CD4-positive, alpha-beta T cell treated with Interleukin-15 for 4 hours (primary cell): Measurements from ENCODE around the gene MSI2.

Source experiments
- DNase-seq: peaks from one replicate; pipeline ENCODE4 v3.0.0-alpha.2; 2020; ENCODE audit warnings: low spot score

MSI2 gene

DNA sequence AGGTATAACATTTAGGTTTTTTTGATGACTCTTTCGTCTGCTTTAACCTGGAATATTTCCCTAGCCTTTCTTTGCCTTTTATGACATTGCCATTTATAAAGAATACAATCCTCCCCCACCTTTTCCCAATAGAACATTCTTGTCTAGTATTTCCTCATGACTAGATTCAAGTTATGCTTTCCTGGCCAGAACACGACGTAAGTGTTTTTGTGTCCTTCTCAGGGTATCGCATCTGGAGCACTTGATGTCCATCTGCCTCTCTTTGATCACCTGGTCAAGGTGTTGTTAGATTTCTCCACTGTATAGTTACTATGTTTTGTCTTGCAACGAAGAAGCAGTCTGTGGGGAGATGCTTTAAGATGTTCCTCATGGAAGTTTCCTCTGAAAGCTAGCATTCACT lies 87.4 kb downstream of the MSI2 start:
- no peak for DNase-seq

GRCh38 chr17:57344261-57344660 lies 87.9 kb downstream of the MSI2 start:
- DNase-seq, result no peak

DNA sequence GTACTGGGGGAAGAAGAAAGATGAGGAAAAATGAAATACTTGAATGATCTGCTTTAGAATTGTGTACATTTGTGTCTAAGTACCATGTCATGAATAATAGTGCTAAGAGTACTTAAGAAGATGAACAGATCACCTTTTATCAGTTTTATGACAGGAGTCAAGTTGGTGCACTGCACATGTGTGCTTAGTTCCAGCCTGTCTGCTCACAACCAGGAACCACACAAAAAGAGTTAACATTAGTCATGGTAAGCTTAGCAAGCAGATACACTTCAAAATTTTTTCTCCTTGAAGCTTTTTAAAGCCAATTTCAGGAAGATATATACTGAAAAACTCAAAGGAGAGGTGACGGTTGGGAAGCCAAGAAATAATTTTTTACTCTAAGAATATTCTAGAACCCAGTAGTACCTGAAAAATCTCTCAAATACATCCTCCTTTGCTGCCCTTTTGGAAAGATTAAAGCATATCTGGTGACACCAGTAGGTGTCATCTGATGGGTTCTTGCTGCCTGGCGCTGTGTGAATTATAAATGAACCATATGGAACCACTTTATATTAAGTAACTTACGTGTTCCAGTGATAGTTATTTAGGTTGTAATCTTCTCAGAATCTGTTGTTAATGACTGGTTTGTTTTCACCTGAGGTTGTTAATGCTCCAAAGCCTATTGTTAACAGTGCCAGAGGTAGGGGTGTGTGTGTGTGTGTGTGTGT lies 93.4 kb downstream of the MSI2 start:
- no peak for DNase-seq

DNA sequence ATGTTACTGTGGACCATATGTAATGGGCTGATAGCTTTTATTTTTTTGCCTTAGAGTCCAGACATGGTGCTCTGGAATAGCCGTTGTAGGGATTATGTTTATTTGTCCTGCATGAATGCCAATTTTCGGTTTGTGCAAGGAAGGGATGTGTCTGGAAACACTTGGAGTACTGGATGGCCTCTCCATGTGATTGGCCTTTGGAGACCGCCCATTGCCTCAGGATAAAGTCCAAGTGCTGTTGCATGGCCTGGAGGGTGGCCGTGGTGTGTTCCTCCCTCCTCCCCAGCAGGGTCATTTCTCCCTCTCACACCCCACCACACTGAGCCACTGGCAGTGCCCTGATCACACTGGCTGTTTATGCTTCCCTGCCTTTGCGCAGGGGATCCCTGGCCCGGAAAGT lies 93.9 kb downstream of the MSI2 start:
- no peak for DNase-seq

GRCh38 chr17:57352665-57353175 lies 96.4 kb downstream of the MSI2 start:
- DNase-seq, result no peak

GRCh38 chr17:57354673-57355072 lies 98.3 kb downstream of the MSI2 start:
- DNase-seq, result no peak

- DNase-seq, result no peak
Observed at GRCh38 chr17:57355090-57355859, 99.0 kb downstream of the MSI2 start.

DNA sequence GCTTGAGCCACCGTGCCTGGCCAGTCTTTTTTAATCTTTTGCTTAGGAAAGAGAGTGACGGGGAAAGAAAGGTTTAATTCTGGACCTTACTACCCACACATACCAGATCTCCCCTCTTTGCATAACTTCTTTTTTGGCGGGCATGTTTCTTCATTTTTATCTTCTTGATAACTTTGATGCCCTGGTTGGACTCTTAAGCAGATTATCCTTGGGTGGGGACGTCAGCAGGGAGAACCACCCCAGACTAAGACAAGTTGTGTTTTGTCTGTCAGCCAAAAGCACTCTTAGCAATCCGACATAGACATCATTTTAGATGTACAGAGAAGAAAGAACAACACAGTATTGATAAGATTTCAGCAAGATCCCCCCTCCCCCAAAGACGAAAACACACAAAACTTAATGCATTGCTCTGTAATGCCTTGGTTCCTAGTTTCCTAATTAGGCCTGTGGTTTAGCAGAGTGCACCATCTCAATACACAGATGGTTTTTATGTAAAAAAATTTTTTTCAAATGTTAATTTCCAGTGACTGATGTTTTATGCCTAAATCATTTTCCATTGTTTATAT lies 99.9 kb downstream of the MSI2 start:
- DNase-seq, result no peak

DNA sequence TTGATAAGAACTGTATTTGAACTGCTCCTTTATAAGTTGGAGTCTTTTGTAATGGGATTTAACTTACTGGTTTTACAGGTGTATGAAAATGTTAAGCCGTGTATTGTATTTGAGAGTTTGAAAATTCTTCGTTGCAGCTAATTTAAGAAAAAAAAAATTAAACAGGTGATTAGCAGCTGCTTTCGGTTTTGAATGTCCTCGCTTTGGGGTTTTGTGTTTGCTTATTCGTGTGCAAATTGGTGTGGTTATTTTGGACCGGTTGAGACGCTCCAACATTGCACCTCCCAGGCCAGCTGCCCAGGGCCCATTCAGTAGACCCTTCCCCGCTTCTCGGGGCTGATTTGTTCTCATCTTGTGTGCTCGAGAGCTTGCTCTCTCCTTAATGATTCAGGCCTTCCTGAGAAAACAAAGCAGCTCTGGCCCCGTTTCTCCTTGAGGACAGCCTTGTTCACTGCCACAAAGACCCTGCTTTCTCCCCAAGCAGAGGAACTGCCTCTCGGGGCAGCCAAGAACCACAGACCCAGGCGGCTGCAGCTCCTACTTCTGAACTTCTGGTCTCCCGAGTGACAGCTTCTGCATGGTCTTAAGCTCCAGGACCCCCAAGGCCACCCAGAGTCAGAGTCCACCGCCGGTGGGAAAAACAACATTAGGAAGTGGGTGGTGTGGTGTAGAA lies 100.5 kb downstream of the MSI2 start:
- no peak for DNase-seq

- DNase-seq, result no peak
Observed at GRCh38 chr17:57357392-57357784, 101.1 kb downstream of the MSI2 start.

DNA sequence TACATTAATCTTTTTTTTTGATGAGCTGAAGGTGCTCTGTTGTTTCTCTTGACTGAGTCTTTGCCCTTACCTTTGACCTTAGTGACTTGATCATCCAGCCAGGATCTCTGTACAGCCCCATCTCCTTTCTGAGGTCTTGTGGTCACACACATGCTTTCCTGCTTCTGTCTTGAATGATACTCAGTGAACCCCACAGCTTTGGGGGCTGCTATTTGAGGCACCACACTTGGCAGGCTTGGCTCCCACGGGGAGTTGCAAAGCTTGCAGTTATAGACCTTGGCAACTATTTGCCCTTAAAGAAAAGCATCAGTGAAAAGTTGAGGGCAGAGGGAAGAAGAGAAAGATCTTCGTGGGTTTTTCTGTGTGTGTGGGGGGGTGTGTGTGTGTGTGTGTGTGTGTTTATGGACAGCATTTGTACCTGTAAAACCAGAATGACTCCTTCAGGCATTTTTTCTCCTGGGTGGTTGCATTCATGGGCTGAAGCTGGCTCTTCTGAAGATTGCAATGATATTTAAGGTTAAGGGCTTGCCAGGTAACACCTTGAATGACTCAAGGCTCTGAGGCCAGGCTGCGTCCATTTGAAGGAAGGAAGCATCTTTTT lies 101.6 kb downstream of the MSI2 start:
- DNase-seq, result no peak

DNA sequence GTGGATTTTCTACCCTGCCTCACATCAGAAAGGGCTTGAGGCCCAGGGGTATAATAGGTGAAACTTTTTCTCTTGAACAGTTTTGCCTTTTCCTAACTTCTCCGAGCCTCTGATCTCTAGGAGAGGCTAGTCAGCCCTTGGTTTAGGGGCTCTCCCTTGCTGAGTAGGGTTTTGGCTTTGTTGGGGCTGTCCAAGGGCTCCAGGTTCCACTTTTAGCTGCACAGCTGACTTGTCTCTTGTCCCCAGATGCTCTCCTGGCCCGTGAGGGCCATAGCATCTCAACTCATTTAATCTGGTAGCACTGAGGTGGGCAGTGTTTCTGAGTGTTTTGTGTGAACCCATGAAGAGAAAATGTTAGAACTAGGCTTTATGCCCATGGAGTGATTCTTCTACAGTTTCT lies 103.9 kb downstream of the MSI2 start:
- no peak for DNase-seq

DNA sequence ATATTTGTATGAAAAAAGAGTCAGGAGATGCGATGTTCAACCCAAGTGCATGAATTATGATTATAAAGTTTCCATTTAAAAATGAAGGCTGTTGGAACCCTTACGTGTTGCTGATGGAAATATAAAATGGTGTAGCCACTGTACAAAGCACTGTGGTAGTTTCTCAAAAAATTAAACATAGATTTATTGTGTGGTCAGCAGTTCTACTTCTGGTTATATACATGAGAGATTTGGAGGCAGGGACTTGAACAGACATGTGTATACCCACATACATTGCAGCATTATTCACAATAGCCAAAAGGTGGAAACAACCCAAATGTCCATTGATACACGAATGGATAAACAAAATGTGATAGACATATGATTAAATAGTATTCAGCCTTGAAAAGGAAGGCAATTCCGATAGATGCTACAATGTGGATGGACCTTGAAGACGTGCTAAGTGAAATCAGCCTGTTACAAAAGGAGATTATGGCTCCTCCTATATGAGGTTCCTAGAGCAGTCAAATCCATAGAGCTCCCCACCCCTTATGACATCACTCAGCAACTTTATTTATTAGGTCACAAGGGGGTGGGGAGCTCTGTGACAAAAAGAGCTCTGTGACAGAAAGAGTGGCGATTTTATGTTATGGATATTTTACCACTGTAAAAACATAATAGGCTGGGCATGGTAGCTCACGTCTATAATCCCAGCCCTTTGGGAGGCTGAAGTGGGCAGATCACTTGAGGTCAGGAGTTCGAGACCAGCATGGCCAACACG lies 106.7 kb downstream of the MSI2 start:
- no peak for DNase-seq

- DNase-seq, result no peak
Observed at GRCh38 chr17:57363580-57363979, 107.3 kb downstream of the MSI2 start.

DNA sequence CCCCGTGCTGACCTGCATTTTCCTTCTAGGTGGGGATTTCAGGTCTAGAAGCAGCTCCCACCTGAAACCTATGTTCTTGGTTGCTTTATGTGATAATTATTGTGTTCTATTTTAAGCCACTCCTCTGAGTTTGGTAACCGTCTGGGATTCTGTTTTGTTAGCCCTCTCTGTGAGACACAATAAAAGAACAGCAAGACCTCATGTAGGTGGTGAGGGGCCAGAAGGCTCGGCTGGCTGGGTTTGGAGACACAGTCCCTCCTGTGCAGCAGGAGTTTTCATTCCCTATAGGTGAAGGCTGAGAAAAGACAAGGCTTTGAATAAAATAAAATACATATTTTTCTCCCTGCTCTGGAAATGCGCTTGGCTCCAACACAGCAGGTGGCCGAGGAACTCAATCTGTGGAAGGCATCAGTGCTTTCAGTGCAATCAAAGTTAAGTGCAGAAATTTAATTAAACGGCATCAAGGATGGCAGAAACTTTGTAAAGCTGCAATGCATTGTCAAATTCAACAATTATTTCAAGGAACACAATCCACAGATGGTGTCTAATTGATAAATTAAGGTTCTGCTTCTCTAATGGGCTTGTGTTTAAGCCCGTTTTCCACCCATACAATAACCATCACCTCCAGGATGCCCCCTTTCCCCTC lies 107.8 kb downstream of the MSI2 start:
- no peak for DNase-seq

DNA sequence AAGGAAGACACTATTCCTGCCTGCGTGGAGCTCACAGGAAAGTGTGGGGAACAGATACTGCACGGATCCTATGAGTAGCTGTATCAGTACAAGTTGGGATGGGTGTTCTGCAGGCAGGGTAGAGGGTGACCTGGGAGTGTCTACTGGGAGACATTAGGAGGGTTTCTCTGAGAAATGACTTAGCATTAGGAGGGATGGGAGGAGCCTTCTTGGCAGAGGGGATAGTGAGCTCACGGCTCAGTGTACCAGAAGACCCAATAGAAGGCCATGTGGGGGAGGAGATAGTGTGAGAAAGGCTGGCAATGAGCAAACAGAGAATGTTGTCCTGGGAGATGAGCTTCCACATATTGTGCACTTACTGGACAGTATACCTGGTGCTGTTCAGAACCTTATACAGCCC lies 109.1 kb downstream of the MSI2 start:
- DNase-seq, result no peak

- DNase-seq, result no peak
Observed at GRCh38 chr17:57366177-57366557, 109.8 kb downstream of the MSI2 start.

GRCh38 chr17:57366558-57367351 lies 110.4 kb downstream of the MSI2 start:
- no peak for DNase-seq

GRCh38 chr17:57368637-57369336 lies 112.5 kb downstream of the MSI2 start:
- DNase-seq, result no peak
